ENCODE data around the gene ENDOV. TPM values are rescaled to one million over a fixed set of nuclear protein-coding genes. Genes with fewer than 3 reads are reported as not detected.

The ENDOV gene
- total RNA-seq, 2 donors from 2014 or later, result 8.3 to 17.5 TPM

- Histone ChIP-seq H3K4me3 (no peak overlapping the region), H3K27ac (no peak overlapping the region), H3K27me3 (no peaks in the 10 kb centered on the region), H3K9me3 (no peaks in the 10 kb centered on the region), H3K4me1 (no peaks in the 10 kb centered on the region), H3K36me3 (replicated peaks in 1 of 2; ENCODE audit: insufficient read depth in 1 of 2, low read depth in 2 of 2) (peaks cover 0 to 42% of the 10 kb centered on the region in 2 donors)
- intact Hi-C loops (cut with DNase I), result no loop called here
- DNase-seq, result no peak
- ATAC-seq, result no peak
- TF ChIP-seq POLR2A (IDR thresholded peaks at IDR 0.05) (no peak), CTCF (IDR thresholded peaks at IDR 0.05) (no peak)
- 86 to 92% methylated on average over 22 of the region's 22 CpGs for WGBS, 2 donors
These were observed 25.7 kb upstream of the ENDOV start for GRCh38 chr17:80389011-80389995.

DNA sequence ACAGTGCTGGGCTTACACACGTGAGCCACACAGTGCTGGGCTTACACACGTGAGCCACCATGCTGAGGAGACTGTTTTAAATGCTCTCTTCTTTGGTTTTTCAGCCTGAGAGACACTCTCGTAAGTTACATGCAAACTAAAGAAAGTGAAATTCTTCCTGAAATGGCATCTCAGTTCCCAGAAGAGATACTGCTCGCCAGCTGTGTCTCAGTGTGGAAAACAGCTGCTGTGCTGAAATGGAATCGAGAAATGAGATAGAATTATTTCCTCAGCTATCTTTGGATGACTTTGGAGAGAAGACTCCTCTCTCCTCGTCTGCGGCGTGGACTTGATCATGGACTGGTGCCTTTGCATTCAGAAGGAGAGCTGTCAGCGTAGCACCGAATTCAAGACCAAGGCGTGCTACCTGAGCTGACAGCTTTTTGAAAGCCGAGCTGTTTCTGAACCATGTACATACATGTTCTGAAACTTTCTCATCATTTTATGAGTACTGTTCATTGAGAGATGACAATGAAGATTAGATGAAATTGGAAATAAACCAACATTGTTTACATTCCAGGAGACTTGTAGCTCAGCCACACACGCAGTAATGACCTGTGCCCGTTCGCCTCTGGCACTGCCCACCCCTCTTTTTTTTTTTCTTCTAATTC lies 21.6 kb upstream of the ENDOV start:
- H3K27me3 ChIP-seq, result no peaks in the 10 kb centered on the region
- H3K36me3 ChIP-seq (replicated peaks in 1 of 2; ENCODE audit: insufficient read depth in 1 of 2, low read depth in 2 of 2), result peaks cover 0 to 26% of the 10 kb centered on the region in 2 donors
- H3K27ac ChIP-seq, result no peak overlapping the region
- no peaks in the 10 kb centered on the region for H3K9me3 ChIP-seq
- no peaks in the 10 kb centered on the region for H3K4me1 ChIP-seq
- DNase-seq (no peak), ATAC-seq (no peak)
- no peak overlapping the region for H3K4me3 ChIP-seq
- TF ChIP-seq POLR2A (IDR thresholded peaks at IDR 0.05) (no peak), CTCF (IDR thresholded peaks at IDR 0.05) (no peak)
- intact Hi-C loops (cut with DNase I), result no loop called here
- 83% methylated on average over 15 of the region's 15 CpGs for WGBS, 2 donors

DNA sequence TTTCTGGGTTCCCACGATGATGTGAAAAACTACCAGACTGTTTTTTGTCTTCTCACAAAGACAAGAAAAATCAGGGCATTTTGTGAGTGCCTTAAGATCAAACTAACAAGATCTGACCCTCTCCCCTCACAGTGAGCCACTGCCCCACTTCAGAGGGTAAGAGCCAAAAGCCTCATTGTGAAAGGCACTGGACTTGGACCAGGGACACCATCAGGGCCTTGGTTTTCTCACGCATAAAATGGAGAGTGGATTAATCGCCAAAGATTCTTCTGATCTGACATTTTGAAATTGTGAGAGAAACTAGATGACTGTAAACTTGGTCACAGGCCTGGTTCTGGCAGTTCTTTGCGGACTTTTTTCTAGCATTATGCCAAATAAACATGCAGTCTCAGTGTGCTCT lies 21.0 kb upstream of the ENDOV start:
- Histone ChIP-seq H3K27ac (peak overlapping the region in 1 of 4 donors; percentile 3), H3K4me1 (no peaks in the 10 kb centered on the region), H3K9me3 (no peaks in the 10 kb centered on the region), H3K27me3 (no peaks in the 10 kb centered on the region), H3K4me3 (no peak overlapping the region), H3K36me3 (replicated peaks in 1 of 2; ENCODE audit: insufficient read depth in 1 of 2, low read depth in 2 of 2) (peaks cover 0 to 22% of the 10 kb centered on the region in 2 donors)
- WGBS, 2 donors, result 79 to 83% methylated on average over 4 of the region's 4 CpGs
- no peak for ATAC-seq
- DNase-seq, result no peak
- intact Hi-C loops (cut with DNase I), result no loop called here
- no peak for TF ChIP-seq POLR2A (IDR thresholded peaks at IDR 0.05)
- no peak for TF ChIP-seq CTCF (IDR thresholded peaks at IDR 0.05)

DNA sequence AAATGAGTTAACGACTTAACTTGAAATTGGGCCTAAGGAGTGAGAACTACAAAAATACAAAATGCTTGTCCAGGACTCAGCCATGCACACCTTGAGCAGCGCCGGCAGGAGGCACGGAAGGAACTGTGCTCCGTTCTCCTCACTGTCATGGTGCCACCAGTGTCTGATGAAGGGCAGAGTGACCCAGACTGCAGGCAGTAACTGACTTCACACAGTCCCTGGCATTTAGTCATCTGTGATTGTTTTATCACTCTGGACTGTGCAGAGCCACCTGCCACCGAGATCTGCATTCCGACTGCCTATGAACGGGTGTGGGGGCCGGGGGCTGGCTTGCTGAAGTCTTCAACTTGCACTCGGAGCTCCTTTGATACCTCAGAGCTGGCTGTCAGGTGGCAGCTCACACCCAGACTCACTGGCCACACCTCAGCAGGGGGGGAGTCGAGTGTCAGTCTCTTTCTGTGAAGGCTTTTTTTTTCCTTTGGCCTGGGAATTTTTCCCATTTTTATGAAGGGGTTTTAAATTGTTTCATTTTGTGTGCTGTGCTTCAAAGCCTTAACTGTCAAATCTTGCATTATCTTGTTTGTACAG lies 20.2 kb upstream of the ENDOV start:
- no peak for DNase-seq
- Histone ChIP-seq H3K27me3 (no peaks in the 10 kb centered on the region), H3K4me1 (no peaks in the 10 kb centered on the region), H3K27ac (no peak overlapping the region), H3K4me3 (no peak overlapping the region), H3K36me3 (replicated peaks in 1 of 2; ENCODE audit: insufficient read depth in 1 of 2, low read depth in 2 of 2) (peaks cover 0 to 14% of the 10 kb centered on the region in 2 donors), H3K9me3 (no peaks in the 10 kb centered on the region)
- TF ChIP-seq CTCF (IDR thresholded peaks at IDR 0.05) (no peak), POLR2A (IDR thresholded peaks at IDR 0.05) (no peak)
- WGBS, 2 donors, result 49 to 72% methylated on average over 11 of the region's 11 CpGs
- intact Hi-C loops (cut with DNase I), result no loop called here
- ATAC-seq, result no peak

Measured in body of pancreas (tissue), 4 donors.